Skeletal muscle satellite cell (primary cell): Measurements from ENCODE around the gene SAMHD1.

Source experiments
- H3K27me3 ChIP-seq: 2 replicates; pipeline ENCODE4 v1.7.0; 2013; ENCODE audit warnings: low read length; ENCODE audit not compliant: control insufficient read depth, insufficient read depth
- H3K36me3 ChIP-seq: 2 replicates; pipeline ENCODE4 v1.7.0; 2013; ENCODE audit warnings: mild to moderate bottlenecking, control low read depth, low read length; ENCODE audit not compliant: insufficient read depth
- H3K4me1 ChIP-seq: 2 replicates; pipeline ENCODE4 v1.7.0; 2013; ENCODE audit warnings: low read length; ENCODE audit not compliant: control insufficient read depth, insufficient read depth
- H3K4me2 ChIP-seq: 2 replicates; pipeline ENCODE4 v1.7.0; 2013; ENCODE audit warnings: mild to moderate bottlenecking, low read length
- H3K4me3 ChIP-seq: 2 replicates; pipeline ENCODE4 v1.7.0; 2013; ENCODE audit warnings: low read length
- H3K9ac ChIP-seq: 2 replicates; pipeline ENCODE4 v1.7.0; 2013; ENCODE audit warnings: mild to moderate bottlenecking, low read depth, low read length, moderate library complexity
- H3K9me3 ChIP-seq: replicated peaks from 2 replicates; pipeline ENCODE4 v1.7.0; 2013; ENCODE audit warnings: mild to moderate bottlenecking, control low read depth, low read length

The SAMHD1 gene

GRCh38 chr20:36866164-36866563, 85.3 kb downstream of the SAMHD1 start:
- Histone ChIP-seq H3K27me3 (no peaks in the 10 kb centered on the region), H3K36me3 (no peaks in the 10 kb centered on the region), H3K9me3 (no peaks in the 10 kb centered on the region), H3K4me2 (no peak overlapping the region), H3K9ac (no peak overlapping the region), H3K4me1 (peaks cover 10% of the 10 kb centered on the region), H3K4me3 (no peak overlapping the region)

DNA sequence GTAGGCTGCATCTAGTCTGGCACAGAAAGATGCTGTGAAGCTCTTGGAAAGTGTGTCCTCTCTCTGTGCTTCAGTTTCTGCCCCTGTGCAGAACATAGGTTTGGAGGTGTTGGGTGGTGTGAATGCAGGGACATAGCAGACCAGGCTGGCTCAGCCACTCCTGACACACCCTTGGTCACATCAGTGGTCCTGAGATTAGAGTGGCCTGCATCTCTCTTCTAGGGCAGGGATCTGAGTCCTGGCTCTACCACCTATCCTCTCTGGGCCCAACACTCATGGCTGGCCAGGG, 85.7 kb downstream of the SAMHD1 start:
- Histone ChIP-seq H3K4me2 (no peak overlapping the region), H3K4me3 (no peak overlapping the region), H3K36me3 (no peaks in the 10 kb centered on the region), H3K4me1 (peaks cover 14% of the 10 kb centered on the region), H3K27me3 (no peaks in the 10 kb centered on the region), H3K9me3 (no peaks in the 10 kb centered on the region), H3K9ac (no peak overlapping the region)

DNA sequence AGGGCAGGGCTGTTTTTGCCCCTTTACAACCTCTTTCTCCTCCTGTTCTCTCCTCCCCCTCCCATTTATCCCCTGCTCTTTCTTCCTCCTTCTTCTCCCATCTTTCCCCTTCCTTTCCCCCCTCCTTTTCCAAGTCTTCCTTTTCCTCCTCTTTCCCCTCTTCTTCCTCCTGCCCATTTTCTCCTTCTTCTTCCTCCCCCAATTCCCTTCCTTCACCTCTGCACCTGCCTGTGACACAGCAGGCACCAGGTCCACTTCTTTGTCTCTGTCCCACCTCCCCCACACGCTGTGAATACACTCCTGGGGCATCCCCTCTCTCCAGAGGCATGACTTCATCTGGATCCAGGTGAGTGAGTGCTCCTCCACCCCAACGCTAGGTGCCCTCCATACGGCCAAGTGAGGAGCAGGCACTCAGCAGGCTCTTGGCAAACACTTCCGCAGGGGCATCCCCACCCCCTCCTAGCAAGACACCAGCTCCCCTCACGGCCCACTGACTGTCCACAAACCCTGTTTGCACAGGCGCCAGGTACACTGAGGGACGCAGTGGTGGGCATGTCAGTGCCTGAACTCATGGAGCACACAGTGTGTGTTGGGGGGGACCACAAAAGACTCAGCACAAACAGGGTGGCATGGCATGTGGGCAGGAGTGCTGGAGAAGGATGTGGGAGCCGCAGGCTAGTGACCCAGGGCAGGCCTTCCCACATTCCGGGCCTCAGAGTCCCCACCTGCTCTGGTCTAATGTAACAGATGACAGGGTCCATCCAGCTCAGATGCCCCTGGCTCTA, 86.2 kb downstream of the SAMHD1 start:
- no peaks in the 10 kb centered on the region for H3K36me3 ChIP-seq
- H3K9ac ChIP-seq: no peak overlapping the region
- peaks cover 19% of the 10 kb centered on the region for H3K4me1 ChIP-seq
- no peaks in the 10 kb centered on the region for H3K9me3 ChIP-seq
- no peak overlapping the region for H3K4me3 ChIP-seq
- H3K27me3 ChIP-seq: no peaks in the 10 kb centered on the region
- no peak overlapping the region for H3K4me2 ChIP-seq

GRCh38 chr20:36862857-36863668, 88.4 kb downstream of the SAMHD1 start:
- H3K4me3 ChIP-seq: peak overlapping the region; percentile 75
- H3K9me3 ChIP-seq: no peaks in the 10 kb centered on the region
- no peaks in the 10 kb centered on the region for H3K36me3 ChIP-seq
- no peaks in the 10 kb centered on the region for H3K27me3 ChIP-seq
- peak overlapping the region; percentile 87 for H3K9ac ChIP-seq
- H3K4me2 ChIP-seq: peak overlapping the region; percentile 93
- peaks cover 32% of the 10 kb centered on the region for H3K4me1 ChIP-seq

DNA sequence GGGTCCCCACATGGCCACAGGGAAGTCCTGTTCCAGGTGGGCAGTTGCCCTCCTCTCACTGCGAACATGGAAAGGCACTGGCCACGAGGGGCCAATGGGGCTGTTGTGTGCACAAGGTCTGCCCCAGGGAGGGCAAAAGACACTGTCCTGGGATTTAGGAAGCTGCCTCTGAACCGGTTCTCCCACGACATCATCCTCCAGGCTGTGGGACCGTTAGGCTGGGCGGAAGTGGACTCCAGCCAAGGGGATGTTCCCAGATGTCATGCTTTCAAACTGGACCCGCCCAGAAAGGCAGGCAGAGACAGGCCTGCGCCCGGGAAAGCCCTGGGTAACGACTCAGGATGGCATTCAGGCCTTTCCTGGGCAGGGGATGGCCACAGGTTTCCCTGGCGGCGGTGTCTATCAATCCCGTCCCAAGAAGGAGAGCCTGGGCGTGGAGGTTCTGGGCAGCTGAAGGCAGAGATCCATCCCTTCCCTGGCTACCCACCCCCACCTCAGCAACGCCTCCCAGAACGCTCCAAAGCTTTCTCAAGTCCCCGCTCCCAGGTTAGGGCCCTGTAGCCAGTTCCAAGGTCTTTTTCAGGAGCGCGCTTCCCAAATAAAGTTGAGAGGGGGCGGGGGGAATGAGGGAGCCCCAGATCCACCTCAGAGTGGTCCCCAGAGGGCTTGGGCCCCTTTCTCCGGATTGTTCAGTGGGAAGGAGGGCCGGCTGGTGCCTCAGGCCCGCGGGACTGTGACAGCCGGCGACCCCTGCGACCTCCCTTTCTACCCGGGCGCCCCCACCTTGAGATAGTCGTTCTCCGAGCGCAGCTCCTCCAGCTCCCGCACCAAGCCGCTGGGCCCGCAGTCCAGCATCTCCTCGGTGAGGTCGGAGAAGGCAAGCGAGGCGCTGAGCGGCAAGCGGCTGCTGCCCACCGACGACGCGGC, 89.4 kb downstream of the SAMHD1 start:
- H3K9ac ChIP-seq: peak overlapping the region; percentile 87
- H3K4me1 ChIP-seq: peaks cover 42% of the 10 kb centered on the region
- no peaks in the 10 kb centered on the region for H3K9me3 ChIP-seq
- H3K27me3 ChIP-seq: no peaks in the 10 kb centered on the region
- peak overlapping the region; percentile 93 for H3K4me2 ChIP-seq
- H3K4me3 ChIP-seq: peak overlapping the region; percentile 75
- H3K36me3 ChIP-seq: no peaks in the 10 kb centered on the region

DNA sequence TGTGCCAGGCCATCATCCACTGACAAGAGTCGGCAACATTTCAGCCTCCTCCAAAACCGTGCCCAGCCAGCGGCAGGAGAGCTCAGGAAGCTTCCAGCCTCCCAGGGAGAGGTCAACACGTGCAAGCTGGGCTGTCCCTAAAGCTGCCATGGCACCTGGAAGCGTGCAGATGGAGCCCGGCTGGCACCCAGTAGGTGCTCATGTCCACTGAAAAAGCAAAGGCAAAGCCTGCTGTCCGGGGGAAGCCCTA, 90.0 kb downstream of the SAMHD1 start:
- Histone ChIP-seq H3K36me3 (no peaks in the 10 kb centered on the region), H3K4me2 (peak overlapping the region; percentile 93), H3K4me1 (peaks cover 46% of the 10 kb centered on the region), H3K4me3 (peak overlapping the region; percentile 75), H3K9me3 (no peaks in the 10 kb centered on the region), H3K9ac (peak overlapping the region; percentile 87), H3K27me3 (no peaks in the 10 kb centered on the region)

- Histone ChIP-seq H3K4me3 (peak overlapping the region; percentile 75), H3K9ac (peak overlapping the region; percentile 87), H3K4me2 (peak overlapping the region; percentile 93), H3K36me3 (no peaks in the 10 kb centered on the region), H3K9me3 (no peaks in the 10 kb centered on the region), H3K27me3 (no peaks in the 10 kb centered on the region), H3K4me1 (peaks cover 49% of the 10 kb centered on the region)
Measured at GRCh38 chr20:36860811-36861624, 90.5 kb downstream of the SAMHD1 start.

DNA sequence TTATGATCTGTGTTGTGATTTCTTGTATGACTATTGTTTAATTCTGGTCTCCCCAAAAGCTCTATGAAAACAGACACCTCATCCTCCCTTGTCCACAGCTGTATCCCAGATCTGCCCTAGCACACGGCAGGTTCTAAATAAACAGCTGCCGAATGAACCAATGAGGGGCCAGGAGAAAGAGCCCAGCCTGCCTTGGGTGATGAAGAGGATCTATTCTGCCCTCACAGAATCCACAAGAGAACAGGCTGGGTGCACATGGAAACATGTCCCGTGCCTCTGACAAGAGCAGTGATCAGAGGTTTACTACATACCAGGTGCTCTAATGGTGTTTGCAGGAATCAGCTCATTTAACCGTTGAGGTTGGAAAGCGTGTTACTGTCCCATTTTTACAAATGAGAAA, 91.2 kb downstream of the SAMHD1 start:
- Histone ChIP-seq H3K9me3 (no peaks in the 10 kb centered on the region), H3K4me1 (peaks cover 56% of the 10 kb centered on the region), H3K4me3 (no peak overlapping the region), H3K4me2 (peak overlapping the region; percentile 93), H3K9ac (no peak overlapping the region), H3K36me3 (no peaks in the 10 kb centered on the region), H3K27me3 (no peaks in the 10 kb centered on the region)

- no peak overlapping the region for H3K4me3 ChIP-seq
- H3K36me3 ChIP-seq: no peaks in the 10 kb centered on the region
- H3K4me1 ChIP-seq: peaks cover 61% of the 10 kb centered on the region
- no peak overlapping the region for H3K9ac ChIP-seq
- H3K27me3 ChIP-seq: no peaks in the 10 kb centered on the region
- H3K9me3 ChIP-seq: no peaks in the 10 kb centered on the region
- peak overlapping the region; percentile 93 for H3K4me2 ChIP-seq
Measured at GRCh38 chr20:36859700-36860330, 91.7 kb downstream of the SAMHD1 start.

DNA sequence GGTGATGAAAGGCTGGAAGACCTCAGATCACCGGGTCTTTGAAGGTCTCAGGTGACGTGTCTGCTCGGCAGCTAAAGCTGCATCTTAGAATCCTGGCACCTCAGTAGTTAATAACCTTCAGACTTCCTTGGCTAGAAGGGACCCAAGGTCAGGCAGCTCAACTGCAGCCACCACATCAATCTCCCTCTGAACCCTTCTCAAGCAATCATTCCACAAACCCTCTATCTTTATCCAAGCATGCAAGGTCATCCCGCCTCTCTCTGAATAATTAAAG, 92.3 kb downstream of the SAMHD1 start:
- Histone ChIP-seq H3K4me3 (no peak overlapping the region), H3K4me2 (no peak overlapping the region), H3K9me3 (no peaks in the 10 kb centered on the region), H3K36me3 (no peaks in the 10 kb centered on the region), H3K9ac (no peak overlapping the region), H3K4me1 (peaks cover 67% of the 10 kb centered on the region), H3K27me3 (no peaks in the 10 kb centered on the region)
